GM12875 (cell line): ENCODE data around the gene TCL1A.
A peak's percentile ranks its signal among the peaks of the same experiment; 100 is the strongest.

Experiments
- H3K4me3 ChIP-seq: one replicate; pipeline ENCODE4 v1.5.1; 2011; ENCODE audit warnings: low read depth, low read length, control low read depth
- TF ChIP-seq, protein P1 (sequence below): IDR thresholded peaks from 2 replicates; pipeline ENCODE4 v1.5.1; 2011; ENCODE audit warnings: low read depth, mild to moderate bottlenecking, control low read depth, inconsistent platforms, low read length, moderate library complexity, borderline replicate concordance; ENCODE audit not compliant: insufficient read depth

The TCL1A gene

DNA sequence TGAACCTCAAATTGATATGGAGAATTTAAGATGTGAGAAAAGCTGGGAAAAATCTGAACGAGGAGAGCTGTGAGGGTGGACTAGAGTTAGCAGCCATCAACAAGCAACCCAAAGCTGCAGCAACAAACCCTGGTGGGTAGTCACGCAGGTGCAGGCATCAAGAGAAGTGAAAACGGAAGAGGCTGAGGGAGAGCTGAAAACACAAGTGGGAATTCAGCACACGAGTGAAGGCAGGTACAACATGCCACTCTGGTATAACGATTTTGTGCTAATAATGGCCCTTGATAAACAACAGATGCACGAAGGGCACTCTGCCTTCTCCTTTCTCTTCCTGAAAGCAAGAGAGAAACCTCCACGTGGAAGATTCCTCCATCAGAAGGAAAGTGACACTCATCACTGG, 16.2 kb downstream of the TCL1A start:
- no peak overlapping the region for H3K4me3 ChIP-seq
- TF ChIP-seq, protein P1, sequence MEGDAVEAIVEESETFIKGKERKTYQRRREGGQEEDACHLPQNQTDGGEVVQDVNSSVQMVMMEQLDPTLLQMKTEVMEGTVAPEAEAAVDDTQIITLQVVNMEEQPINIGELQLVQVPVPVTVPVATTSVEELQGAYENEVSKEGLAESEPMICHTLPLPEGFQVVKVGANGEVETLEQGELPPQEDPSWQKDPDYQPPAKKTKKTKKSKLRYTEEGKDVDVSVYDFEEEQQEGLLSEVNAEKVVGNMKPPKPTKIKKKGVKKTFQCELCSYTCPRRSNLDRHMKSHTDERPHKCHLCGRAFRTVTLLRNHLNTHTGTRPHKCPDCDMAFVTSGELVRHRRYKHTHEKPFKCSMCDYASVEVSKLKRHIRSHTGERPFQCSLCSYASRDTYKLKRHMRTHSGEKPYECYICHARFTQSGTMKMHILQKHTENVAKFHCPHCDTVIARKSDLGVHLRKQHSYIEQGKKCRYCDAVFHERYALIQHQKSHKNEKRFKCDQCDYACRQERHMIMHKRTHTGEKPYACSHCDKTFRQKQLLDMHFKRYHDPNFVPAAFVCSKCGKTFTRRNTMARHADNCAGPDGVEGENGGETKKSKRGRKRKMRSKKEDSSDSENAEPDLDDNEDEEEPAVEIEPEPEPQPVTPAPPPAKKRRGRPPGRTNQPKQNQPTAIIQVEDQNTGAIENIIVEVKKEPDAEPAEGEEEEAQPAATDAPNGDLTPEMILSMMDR = 0 out of 2 replicates have a peak, but pooled peaks have one; percentile 27

DNA sequence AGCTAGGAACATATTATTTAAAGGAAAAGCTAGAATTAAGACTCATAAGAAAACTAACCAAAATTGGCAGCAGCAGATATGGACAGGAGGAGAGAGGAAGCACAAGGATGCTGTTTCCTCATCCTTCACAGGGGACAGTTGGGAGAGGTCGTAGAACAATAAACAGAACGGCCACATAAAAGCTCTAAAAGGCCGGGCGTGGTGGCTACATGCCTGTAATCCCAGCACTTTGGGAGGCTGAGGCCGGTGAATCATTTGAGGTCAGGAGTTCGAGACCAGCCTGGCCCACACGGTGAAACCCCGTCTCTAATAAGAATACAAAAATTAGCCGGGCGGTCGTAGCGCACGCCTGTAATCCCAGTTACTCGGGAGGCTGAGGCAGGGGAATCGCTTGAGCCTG, 17.2 kb downstream of the TCL1A start:
- H3K4me3 ChIP-seq = no peak overlapping the region
- TF ChIP-seq, protein P1 = no peak

DNA sequence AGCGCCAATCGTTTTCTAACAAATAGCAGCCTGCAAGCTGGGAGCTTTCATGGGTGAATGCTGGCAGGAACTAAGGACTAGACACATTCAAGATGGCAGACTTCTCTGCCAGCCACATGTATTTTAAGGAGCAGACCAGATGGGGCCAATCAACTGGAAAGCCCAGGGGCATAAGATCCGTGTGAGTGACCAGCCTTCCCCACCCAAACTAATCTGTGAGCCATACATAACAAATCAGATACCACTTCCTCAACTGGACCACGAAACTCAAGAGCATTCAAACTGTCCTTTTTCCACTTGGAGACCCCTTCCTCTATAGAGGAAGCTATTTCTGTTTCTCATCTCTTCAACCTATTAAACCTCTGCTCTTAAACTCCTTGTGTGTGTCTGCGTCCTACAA, 18.0 kb downstream of the TCL1A start:
- H3K4me3 ChIP-seq = no peak overlapping the region
- TF ChIP-seq, protein P1 = no peak

DNA sequence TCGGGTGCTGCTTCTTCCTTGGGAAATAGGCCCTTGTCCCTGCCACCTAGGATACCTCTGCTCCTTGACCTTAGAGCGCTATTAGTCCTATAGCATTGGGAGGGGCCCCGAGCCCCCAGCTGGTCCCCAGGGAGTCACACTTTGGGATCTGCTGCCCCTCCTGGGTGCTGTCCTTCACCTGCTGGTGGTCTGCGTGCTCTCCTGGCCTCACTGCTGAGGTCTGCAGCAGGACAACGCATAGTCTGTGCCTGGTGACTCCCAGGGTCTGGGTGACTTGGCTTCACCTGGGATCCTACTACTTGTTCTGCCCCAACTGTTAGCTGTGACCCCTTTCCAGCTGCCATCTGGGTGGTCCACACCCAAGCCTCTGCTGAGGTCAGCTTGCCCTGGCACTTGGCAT, 18.9 kb downstream of the TCL1A start:
- TF ChIP-seq, protein P1 = no peak
- H3K4me3 ChIP-seq = no peak overlapping the region

DNA sequence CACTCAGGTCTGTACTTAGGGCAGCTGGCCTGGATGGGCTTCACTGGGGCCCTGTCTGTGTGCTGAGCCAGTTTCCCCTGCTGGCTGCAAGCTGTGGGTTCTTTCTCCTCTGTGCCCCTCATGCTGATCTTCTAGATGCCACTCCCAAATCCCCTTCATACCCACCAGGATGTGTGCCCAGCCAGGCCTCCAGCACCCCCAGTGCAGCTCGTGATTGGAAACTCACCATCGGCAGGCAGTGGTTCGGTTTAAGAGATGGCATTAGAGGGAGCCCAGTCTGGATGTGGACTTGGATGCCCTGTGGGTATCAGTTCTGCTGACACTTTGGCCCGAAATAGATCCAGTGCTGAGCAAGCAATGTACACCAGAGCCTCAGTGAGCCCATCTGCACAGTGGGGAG, 21.8 kb downstream of the TCL1A start:
- TF ChIP-seq, protein P1 = no peak
- H3K4me3 ChIP-seq = no peak overlapping the region

DNA sequence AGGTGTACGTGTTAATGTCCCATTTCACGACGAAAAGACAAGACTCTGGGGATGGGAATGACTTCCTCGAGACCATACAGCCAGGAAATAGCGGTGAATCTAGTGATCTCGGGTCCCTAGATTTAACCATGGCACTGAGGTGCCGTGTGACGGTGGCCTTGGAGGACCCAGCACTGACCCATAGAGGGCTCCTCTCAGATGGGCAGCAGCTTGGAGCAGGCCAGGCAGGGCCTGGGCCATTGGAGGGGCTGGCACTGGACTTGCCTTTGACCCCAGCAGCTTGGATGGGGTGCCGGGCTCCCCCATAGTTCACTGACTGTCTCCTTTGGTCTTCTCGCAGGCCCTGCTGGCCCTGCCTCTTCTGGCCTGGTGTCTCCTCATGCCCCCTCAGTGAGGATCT, 22.3 kb downstream of the TCL1A start:
- TF ChIP-seq, protein P1 = no peak
- H3K4me3 ChIP-seq = no peak overlapping the region

DNA sequence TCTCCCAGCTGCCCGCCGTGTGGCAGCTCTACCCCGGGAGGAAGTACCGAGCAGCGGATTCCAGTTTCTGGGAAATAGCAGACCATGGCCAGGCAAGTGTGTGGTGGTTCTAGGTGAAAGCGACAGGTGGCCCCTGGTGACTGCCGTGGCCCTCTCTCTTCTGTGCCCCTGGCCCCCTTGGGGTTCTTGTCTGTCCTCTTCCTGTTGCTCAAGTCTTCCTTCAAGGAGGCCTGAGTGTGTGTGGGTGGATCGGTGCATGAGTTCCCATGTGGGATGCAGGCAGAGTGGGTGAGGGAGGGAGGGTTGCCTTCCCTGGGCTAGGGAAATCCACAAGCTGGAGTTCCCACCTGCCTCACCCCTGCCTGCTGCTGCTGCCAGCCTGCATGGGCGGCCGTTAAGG, 23.1 kb downstream of the TCL1A start:
- TF ChIP-seq, protein P1 = no peak
- H3K4me3 ChIP-seq = no peak overlapping the region
